GM21526 (cell line): ENCODE measurements around the gene CYP4V2.
A peak's percentile ranks its signal among the peaks of the same experiment; 100 is the strongest.

Experiments
- ATAC-seq: cut with Tn5 transposase; IDR thresholded peaks from one replicate; pipeline ENCODE4 v1.9.1; 2021; ENCODE audit warnings: moderate library complexity; ENCODE audit not compliant: unreplicated experiment, low FRiP score

CYP4V2 gene

GRCh38 chr4:186172546-186172945, 18.8 kb upstream of the CYP4V2 start:
- ATAC-seq: no peak

GRCh38 chr4:186188107-186188506, 3.3 kb upstream of the CYP4V2 start:
- no peak for ATAC-seq

- ATAC-seq: no peak
Observed at GRCh38 chr4:186189656-186190055, 1.7 kb upstream of the CYP4V2 start.

GRCh38 chr4:186190581-186191199, 677 bp upstream of the CYP4V2 start:
- peak; percentile 35 for ATAC-seq

- no peak for ATAC-seq
Observed at GRCh38 chr4:186192066-186192612, 772 bp downstream of the CYP4V2 start.

GRCh38 chr4:186193851-186194250, 2.5 kb downstream of the CYP4V2 start:
- no peak for ATAC-seq

- ATAC-seq: no peak
Observed at GRCh38 chr4:186196063-186196462, 4.7 kb downstream of the CYP4V2 start.

GRCh38 chr4:186200516-186200915, 9.1 kb downstream of the CYP4V2 start:
- ATAC-seq: no peak

- no peak for ATAC-seq
Observed at GRCh38 chr4:186201010-186201409, 9.6 kb downstream of the CYP4V2 start.

- ATAC-seq: peak; percentile 96
Observed at GRCh38 chr4:186201535-186202230, 10.3 kb downstream of the CYP4V2 start.

GRCh38 chr4:186202490-186203140, 11.2 kb downstream of the CYP4V2 start:
- no peak for ATAC-seq

- no peak for ATAC-seq
Observed at GRCh38 chr4:186203406-186203805, 12.0 kb downstream of the CYP4V2 start.

- ATAC-seq: no peak
Observed at GRCh38 chr4:186204103-186204559, 12.8 kb downstream of the CYP4V2 start.

GRCh38 chr4:186204686-186205085, 13.3 kb downstream of the CYP4V2 start:
- ATAC-seq: no peak

- no peak for ATAC-seq
Observed at GRCh38 chr4:186205156-186205555, 13.8 kb downstream of the CYP4V2 start.

- ATAC-seq: no peak
Observed at GRCh38 chr4:186216465-186217024, 25.2 kb downstream of the CYP4V2 start.

- ATAC-seq: no peak
Observed at GRCh38 chr4:186217733-186218293, 26.4 kb downstream of the CYP4V2 start.

- no peak for ATAC-seq
Observed at GRCh38 chr4:186221624-186222023, 30.3 kb downstream of the CYP4V2 start.

GRCh38 chr4:186225848-186226247, 34.5 kb downstream of the CYP4V2 start:
- ATAC-seq: no peak

- ATAC-seq: no peak
Observed at GRCh38 chr4:186226521-186227189, 35.3 kb downstream of the CYP4V2 start.
